BJ (cell line): ENCODE measurements around the gene ARHGEF10L. TPM values are rescaled to one million over a fixed set of nuclear protein-coding genes. Genes with fewer than 3 reads are reported as not detected.

Experiments used
- CTCF ChIA-PET: fragments of 350-600 bp; formaldehyde crosslinking; extraction: SDS; loops from one replicate; lab custom pipeline; 2021; ENCODE audit warnings: antibody characterized with exemption, inconsistent platforms; lab: Yijun Ruan, JAX
- POLR2A ChIA-PET: fragments of 300-600 bp; sonication (Branson Sonifier 250); formaldehyde crosslinking; extraction: SDS; loops from one replicate; lab custom pipeline; 2021; ENCODE audit warnings: antibody characterized with exemption; lab: Charles Lee
- DNase-seq: peaks from one replicate; pipeline ENCODE4 v3.0.0-alpha.2; 2011; ENCODE audit warnings: low read depth
- H3K27me3 ChIP-seq: 2 replicates; pipeline ENCODE4 v1.6.0; 2011; ENCODE audit warnings: low read length; ENCODE audit not compliant: control insufficient read depth, insufficient read depth
- H3K36me3 ChIP-seq: 2 replicates; pipeline ENCODE4 v1.5.1; 2011; ENCODE audit warnings: low read length; ENCODE audit not compliant: control insufficient read depth, insufficient read depth
- H3K4me3 ChIP-seq: 2 replicates; pipeline ENCODE4 v1.5.1; 2011; ENCODE audit warnings: low read depth, mild to moderate bottlenecking, control low read depth, low read length
- CTCF ChIP-seq: IDR thresholded peaks from 2 replicates; pipeline ENCODE4 v1.5.1; 2011; ENCODE audit warnings: low read depth, mild to moderate bottlenecking, control low read depth, inconsistent platforms, low read length, moderate library complexity; ENCODE audit not compliant: insufficient read depth
- polyA plus RNA-seq: library from polyadenylated mRNA; depleted of rRNA; stranded (reverse); fragments of >200 nt; gene quantifications from 2 replicates; pipeline ENCODE4 v1.2.3, GENCODE V29; 2011

Gene ARHGEF10L
- polyA plus RNA-seq, 1 experiment: 12.5 TPM

GRCh38 chr1:17567582-17567981 lies 28.1 kb downstream of the ARHGEF10L start:
- H3K4me3 ChIP-seq: no peak overlapping the region
- no peaks in the 10 kb centered on the region for H3K27me3 ChIP-seq
- POLR2A ChIA-PET: no interaction called here
- TF ChIP-seq CTCF: no peak
- CTCF ChIA-PET: interaction anchor here (0.5 to 2.6 kb wide), 5 partner anchors 10 to 128 kb away, joined by 3 to 9 read pairs (median 3); partner anchors contain the start of gene RCC2
- no peaks in the 10 kb centered on the region for H3K36me3 ChIP-seq
- DNase-seq: peak; percentile 47

GRCh38 chr1:17568014-17568900 lies 28.8 kb downstream of the ARHGEF10L start:
- Histone ChIP-seq H3K36me3 (no peaks in the 10 kb centered on the region), H3K4me3 (no peak overlapping the region), H3K27me3 (no peaks in the 10 kb centered on the region)
- ChIA-PET POLR2A (interaction anchor here (0.6 to 1.3 kb wide), 2 partner anchors 15 to 20 kb away, joined by 3 to 5 read pairs; no protein-coding TSS in a partner anchor), CTCF (interaction anchor here (0.8 to 2.6 kb wide), 4 partner anchors 11 to 46 kb away, joined by 3 to 9 read pairs (median 4); no protein-coding TSS in a partner anchor)
- DNase-seq: no peak
- no peak for TF ChIP-seq CTCF

GRCh38 chr1:17569200-17570139 lies 30.0 kb downstream of the ARHGEF10L start:
- no peak for TF ChIP-seq CTCF
- Histone ChIP-seq H3K36me3 (no peaks in the 10 kb centered on the region), H3K27me3 (no peaks in the 10 kb centered on the region), H3K4me3 (no peak overlapping the region)
- DNase-seq: peak; percentile 90
- CTCF ChIA-PET: interaction anchor here (0.6 to 2.6 kb wide), 3 partner anchors 12 to 59 kb away, joined by 6 to 9 read pairs (median 6); no protein-coding TSS in a partner anchor
- POLR2A ChIA-PET: interaction anchor here (0.6 to 1.3 kb wide), 4 partner anchors 16 to 19 kb away, joined by 3 to 5 read pairs (median 4); no protein-coding TSS in a partner anchor

- CTCF ChIA-PET: interaction anchor here (0.6 to 1.8 kb wide), 2 partner anchors 35 to 59 kb away, joined by 6 to 9 read pairs; no protein-coding TSS in a partner anchor
- Histone ChIP-seq H3K36me3 (no peaks in the 10 kb centered on the region), H3K4me3 (no peak overlapping the region), H3K27me3 (no peaks in the 10 kb centered on the region)
- POLR2A ChIA-PET: interaction anchor here (1.0 kb wide), 2 partner anchors 16 to 18 kb away, joined by 3 to 5 read pairs; no protein-coding TSS in a partner anchor
- TF ChIP-seq CTCF: no peak
- no peak for DNase-seq
Measured at GRCh38 chr1:17570228-17570627, 30.7 kb downstream of the ARHGEF10L start.
